HepG2 (cell line): Measurements from ENCODE around the gene SMAD1. TPM values are rescaled to one million over a fixed set of nuclear protein-coding genes. Genes with fewer than 3 reads are reported as not detected.
A peak's percentile ranks its signal among the peaks of the same experiment; 100 is the strongest.

Source experiments
- ATAC-seq: fragments of 200-7000 bp; cut with Tn5 transposase; 3 replicates; pipeline ENCODE4 v1.9.1; 2020; ENCODE audit warnings: mild to moderate bottlenecking, moderate library complexity
- BruUV-seq: library from RNA; stranded (reverse); fragments of 400-500 nt; replicated peaks from 2 replicates; lab custom pipeline; 2021; lab: Mats Ljungman, UMichigan
- CTCF ChIA-PET: fragments of 300-600 bp; formaldehyde crosslinking; extraction: SDS; loops from one replicate; lab custom pipeline; 2021; ENCODE audit warnings: low total read pairs, inconsistent platforms, low intra/inter-chr PET ratio; lab: Yijun Ruan, JAX
- POLR2A ChIA-PET: fragments of 350-600 bp; sonication (Branson Sonifier 250); formaldehyde crosslinking; loops from one replicate; lab custom pipeline; 2020; ENCODE audit warnings: antibody characterized with exemption, inconsistent platforms; lab: Yijun Ruan, JAX
- DNase-seq: peaks from one replicate; pipeline ENCODE4 v3.0.0-alpha.2; 2015; ENCODE audit warnings: low spot score
- FAIRE-seq: peaks from 3 replicates; lab custom pipeline; 2011; peaks lifted over from hg19 to GRCh38; lab: Jason Lieb, UNC
- H2AFZ ChIP-seq: one replicate; pipeline ENCODE4 v1.6.1; 2011; ENCODE audit warnings: low read length, inconsistent platforms
- H3K27ac ChIP-seq: fragments of 300-600 bp; 3 replicates; pipeline ENCODE4 v1.8.0; 2011; ENCODE audit warnings: mixed run types, mild to moderate bottlenecking, mixed read lengths, low read length, inconsistent platforms; ENCODE audit not compliant: insufficient read depth; ENCODE audit errors: extremely low read length
- H3K27me3 ChIP-seq, 2 experiments: fragments of 200-600 bp in 1 of 2; 2 replicates in 1 of 2; 3 replicates in 1 of 2; pipeline versions ENCODE4 v1.6.0 to v1.8.0; 2011; ENCODE audit warnings: low read length in 2 of 2, mild to moderate bottlenecking in 2 of 2, moderate library complexity in 2 of 2, inconsistent platforms in 1 of 2; ENCODE audit not compliant: insufficient read depth in 2 of 2, control insufficient read depth in 1 of 2
- H3K36me3 ChIP-seq, 2 experiments: fragments of 200-600 bp in 1 of 2; replicated peaks in 1 of 2; 2 replicates in 1 of 2; 3 replicates in 1 of 2; pipeline versions ENCODE4 v1.5.1 to v1.8.0; 2011; ENCODE audit warnings: low read length in 2 of 2, inconsistent platforms in 1 of 2; ENCODE audit not compliant: insufficient read depth in 2 of 2, control insufficient read depth in 1 of 2
- H3K4me1 ChIP-seq: 2 replicates; pipeline ENCODE4 v1.5.1; 2012; ENCODE audit warnings: low read length, inconsistent platforms; ENCODE audit not compliant: insufficient read depth
- H3K4me2 ChIP-seq: 2 replicates; pipeline ENCODE4 v1.6.0; 2011; ENCODE audit warnings: low read depth, low read length, inconsistent platforms
- H3K4me3 ChIP-seq, 3 experiments: fragments of 200-600 bp in 1 of 3; sonication (generic), shearing (Covaris generic) in 1 of 3; replicated peaks in 1 of 3; 2 replicates each; pipeline ENCODE4 v1.5.1; 2011 to 2016; ENCODE audit warnings: low read length in 3 of 3, inconsistent platforms in 2 of 3, low read depth in 2 of 3, mild to moderate bottlenecking in 2 of 3, control low read depth in 1 of 3, mixed read lengths in 1 of 3; ENCODE audit not compliant: insufficient read depth in 1 of 3
- H3K79me2 ChIP-seq: one replicate; pipeline ENCODE4 v1.6.1; 2011; ENCODE audit warnings: low read length, inconsistent platforms; ENCODE audit not compliant: insufficient read depth
- H3K9ac ChIP-seq: 2 replicates; pipeline ENCODE4 v1.6.0; 2011; ENCODE audit warnings: mild to moderate bottlenecking, low read depth, low read length, inconsistent platforms; ENCODE audit not compliant: insufficient read depth
- H3K9me3 ChIP-seq: 2 replicates; pipeline ENCODE4 v1.5.1; 2012; ENCODE audit warnings: mild to moderate bottlenecking, low read length
- H4K20me1 ChIP-seq: 2 replicates; pipeline ENCODE4 v1.6.0; 2011; ENCODE audit warnings: inconsistent platforms, mild to moderate bottlenecking, low read length, moderate library complexity; ENCODE audit not compliant: insufficient read depth
- ARNTL ChIP-seq: sonication (generic); formaldehyde crosslinking; IDR thresholded peaks from 2 replicates; pipeline ENCODE4 v1.4.0; 2020; ENCODE audit warnings: mild to moderate bottlenecking, missing genetic modification reagents
- CHCHD3 ChIP-seq: sonication (generic); formaldehyde crosslinking; IDR thresholded peaks from 2 replicates; pipeline ENCODE4 v1.8.0; 2022; ENCODE audit warnings: mild to moderate bottlenecking, missing genetic modification reagents, moderate library complexity
- ETV5 ChIP-seq: IDR thresholded peaks from 2 replicates; pipeline ENCODE4 v1.6.1; 2018; ENCODE audit warnings: missing biosample characterization, missing genetic modification reagents, inconsistent platforms, borderline replicate concordance
- FOSL2 ChIP-seq: sonication (generic); formaldehyde crosslinking; IDR thresholded peaks from 2 replicates; pipeline ENCODE4 v1.4.0; 2020; ENCODE audit warnings: missing genetic modification reagents
- ISX ChIP-seq: sonication (generic); formaldehyde crosslinking; conservative IDR thresholded peaks from 2 replicates; pipeline ENCODE4 v1.5.0; 2020; ENCODE audit warnings: missing genetic modification reagents
- NFATC3 ChIP-seq: sonication (generic); formaldehyde crosslinking; IDR thresholded peaks from 2 replicates; pipeline ENCODE4 v1.5.1; 2020; ENCODE audit warnings: mild to moderate bottlenecking, missing genetic modification reagents
- RBM22 ChIP-seq: fragments of 200-400 bp; formaldehyde crosslinking; optimal IDR thresholded peaks from 2 replicates; pipeline ENCODE3; 2017; ENCODE audit warnings: mild to moderate bottlenecking, low read length, moderate library complexity
- SETDB1 ChIP-seq: sonication (generic); formaldehyde crosslinking; IDR thresholded peaks from 2 replicates; pipeline ENCODE4 v1.5.1; 2020; ENCODE audit warnings: missing genetic modification reagents, mild to moderate bottlenecking, borderline replicate concordance
- SKI ChIP-seq: fragments of 450-650 bp; IDR thresholded peaks from one replicate; pipeline ENCODE4 v1.6.1; 2018; ENCODE audit warnings: mild to moderate bottlenecking; ENCODE audit not compliant: partially characterized antibody
- SMYD3 ChIP-seq: sonication (generic); formaldehyde crosslinking; IDR thresholded peaks from 2 replicates; pipeline ENCODE4 v1.8.1; 2023; ENCODE audit warnings: mild to moderate bottlenecking, missing genetic modification reagents
- SP2 ChIP-seq: sonication (generic); formaldehyde crosslinking; IDR thresholded peaks from 2 replicates; pipeline ENCODE4 v1.5.1; 2020; ENCODE audit warnings: mild to moderate bottlenecking, missing genetic modification reagents
- SPEN ChIP-seq: sonication (generic); formaldehyde crosslinking; IDR thresholded peaks from 2 replicates; pipeline ENCODE4 v1.5.1; 2020; ENCODE audit warnings: low read depth, mild to moderate bottlenecking, missing genetic modification reagents
- SSRP1 ChIP-seq: IDR thresholded peaks from 2 replicates; pipeline ENCODE4 v1.6.1; 2016; ENCODE audit warnings: control low read depth
- ZNF652 ChIP-seq: IDR thresholded peaks from 2 replicates; pipeline ENCODE4 v1.6.1; 2016; ENCODE audit warnings: low read depth, borderline replicate concordance
- WGBS: methylation state at CpG from one replicate; pipeline ENCODE4 v1.1.6; 2017; ENCODE audit warnings: low lambda C conversion rate; 5-methylcytosine and 5-hydroxymethylcytosine counted together
- in situ Hi-C: cut with HindIII; loops from 2 replicates; pipeline ENCODE4 v1.10.0; 2017; ENCODE audit warnings: low pct_unique_long_range_greater_than_20kb; ENCODE audit not compliant: extremely low pct_ligation_motif_present
- intact Hi-C: fragments of 100-400 bp; cut with micrococcal nuclease; formaldehyde crosslinking; loops from one replicate; pipeline ENCODE4 v1.10.0; 2022; ENCODE audit not compliant: unreplicated experiment
- polyA plus RNA-seq, 8 experiments: library from polyadenylated mRNA; depleted of rRNA in 3 of 8; stranded (reverse) in 7 of 8; unstranded in 1 of 8; fragments of >200 nt; fragmentation: Illumina TruSeq in 4 of 8; extraction: Trizol in 4 of 8; gene quantifications; 2 replicates each; pipeline versions ENCODE4 v1.2.1 to v1.2.3, GENCODE V29; 2011 to 2016; ENCODE audit warnings: low read depth in 4 of 8, missing spikeins in 1 of 8, mixed read lengths in 1 of 8; ENCODE audit not compliant: insufficient read depth in 1 of 8
- total RNA-seq, 5 experiments: library from RNA; depleted of rRNA; stranded (reverse); fragments of >200 nt; fragmentation: Illumina TruSeq; extraction: Trizol; gene quantifications; 2 replicates each; pipeline ENCODE4 v1.2.3, GENCODE V29; 2016; ENCODE audit warnings: low read depth in 1 of 5
- TF ChIP-seq, protein P1 (sequence below): sonication (generic); formaldehyde crosslinking; IDR thresholded peaks from 2 replicates; pipeline ENCODE4 v1.5.1; 2020; ENCODE audit warnings: mild to moderate bottlenecking, missing genetic modification reagents
- TF ChIP-seq, protein P2 (sequence below): IDR thresholded peaks from 2 replicates; pipeline ENCODE4 v1.6.1; 2016; ENCODE audit warnings: mild to moderate bottlenecking, missing biosample characterization, missing genetic modification reagents

SMAD1 gene
- total and polyA plus RNA-seq, 2 of the 13 experiments (the other 11 are each of a cell fraction or from before 2014, with no cell fraction given) = 12.7 to 16.6 TPM

GRCh38 chr4:145545538-145546174 is 64.0 kb downstream of the SMAD1 start:
- DNase-seq (no peak), FAIRE-seq (no peak), ATAC-seq (no peak)
- H3K4me3 ChIP-seq = no peak overlapping the region
- in situ Hi-C loops = no loop called here
- no peaks in the 10 kb centered on the region for H3K27me3 ChIP-seq
- H3K27ac ChIP-seq = no peak overlapping the region
- ChIA-PET POLR2A (no interaction called here), CTCF (no interaction called here)
- no peak for TF ChIP-seq ETV5 (CRISPR knock-in tag)
- TF ChIP-seq NFATC3 (CRISPR knock-in tag) = no peak
- TF ChIP-seq FOSL2 (CRISPR knock-in tag) = peak; percentile 22; the same call in 1 of the 2 replicates
- no peak for TF ChIP-seq SPEN
- intact Hi-C loops = no loop called here
- no peaks in the 10 kb centered on the region for H4K20me1 ChIP-seq
- H3K9ac ChIP-seq = no peak overlapping the region
- no TSS peak for BruUV-seq
- peaks cover 3 to 16% of the 10 kb centered on the region in 2 experiments; a peak in 4 of 5 replicates for H3K36me3 ChIP-seq
- H3K4me2 ChIP-seq = no peak overlapping the region
- H3K4me1 ChIP-seq = no peaks in the 10 kb centered on the region
- no peak overlapping the region for H2AFZ ChIP-seq
- H3K79me2 ChIP-seq = no peaks in the 10 kb centered on the region
- no peaks in the 10 kb centered on the region for H3K9me3 ChIP-seq

DNA sequence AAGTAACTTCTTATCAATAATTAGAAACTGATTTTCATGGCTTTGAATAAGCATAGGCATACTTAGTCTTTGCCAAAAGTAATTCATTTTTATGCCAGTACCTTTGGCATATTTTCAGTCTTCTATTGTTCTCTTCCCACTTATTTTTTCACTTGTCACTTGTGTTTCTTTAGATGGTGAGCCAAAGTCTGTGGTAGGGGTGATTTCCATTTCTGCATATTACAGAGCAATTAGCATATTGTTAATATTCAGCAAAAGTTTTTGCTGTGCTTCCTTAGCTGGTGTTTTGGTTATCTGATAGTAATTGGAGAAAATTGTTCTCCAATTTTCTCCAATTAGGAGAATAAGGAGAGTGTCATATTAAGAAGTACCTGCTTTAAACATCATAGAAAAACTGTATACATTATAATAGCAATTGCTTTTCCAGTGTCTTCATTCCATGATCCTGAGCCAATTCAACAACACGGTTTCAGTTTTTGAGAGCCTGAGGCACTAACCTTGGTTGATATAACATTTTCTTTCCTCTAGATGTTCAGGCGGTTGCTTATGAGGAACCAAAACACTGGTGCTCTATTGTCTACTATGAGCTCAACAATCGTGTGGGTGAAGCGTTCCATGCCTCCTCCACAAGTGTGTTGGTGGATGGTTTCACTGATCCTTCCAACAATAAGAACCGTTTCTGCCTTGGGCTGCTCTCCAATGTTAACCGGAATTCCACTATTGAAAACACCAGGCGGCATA is 64.7 kb downstream of the SMAD1 start:
- FAIRE-seq (no peak), DNase-seq (no peak), ATAC-seq (no peak)
- ChIA-PET POLR2A (no interaction called here), CTCF (no interaction called here)
- H3K27ac ChIP-seq = no peak overlapping the region
- H3K4me3 ChIP-seq = no peak overlapping the region
- no peaks in the 10 kb centered on the region for H3K79me2 ChIP-seq
- H3K27me3 ChIP-seq = no peaks in the 10 kb centered on the region
- in situ Hi-C loops = no loop called here
- no peaks in the 10 kb centered on the region for H3K4me1 ChIP-seq
- no peaks in the 10 kb centered on the region for H4K20me1 ChIP-seq
- peaks cover 3 to 16% of the 10 kb centered on the region in 2 experiments; a peak in 4 of 5 replicates for H3K36me3 ChIP-seq
- H3K9ac ChIP-seq = no peak overlapping the region
- no peak overlapping the region for H3K4me2 ChIP-seq
- intact Hi-C loops = no loop called here
- no peak overlapping the region for H2AFZ ChIP-seq
- BruUV-seq = no TSS peak
- 97% methylated on average over 7 of the region's 7 CpGs for WGBS
- H3K9me3 ChIP-seq = no peaks in the 10 kb centered on the region
- TF ChIP-seq ARNTL (no peak), SETDB1 (no peak), SSRP1 (CRISPR knock-in tag) (no peak), SP2 (CRISPR knock-in tag) (no peak), SKI (no peak), ZNF652 (CRISPR knock-in tag) (no peak), CHCHD3 (no peak), ISX (no peak), RBM22 (no peak), SMYD3 (CRISPR knock-in tag) (no peak)
- TF ChIP-seq, protein P1, sequence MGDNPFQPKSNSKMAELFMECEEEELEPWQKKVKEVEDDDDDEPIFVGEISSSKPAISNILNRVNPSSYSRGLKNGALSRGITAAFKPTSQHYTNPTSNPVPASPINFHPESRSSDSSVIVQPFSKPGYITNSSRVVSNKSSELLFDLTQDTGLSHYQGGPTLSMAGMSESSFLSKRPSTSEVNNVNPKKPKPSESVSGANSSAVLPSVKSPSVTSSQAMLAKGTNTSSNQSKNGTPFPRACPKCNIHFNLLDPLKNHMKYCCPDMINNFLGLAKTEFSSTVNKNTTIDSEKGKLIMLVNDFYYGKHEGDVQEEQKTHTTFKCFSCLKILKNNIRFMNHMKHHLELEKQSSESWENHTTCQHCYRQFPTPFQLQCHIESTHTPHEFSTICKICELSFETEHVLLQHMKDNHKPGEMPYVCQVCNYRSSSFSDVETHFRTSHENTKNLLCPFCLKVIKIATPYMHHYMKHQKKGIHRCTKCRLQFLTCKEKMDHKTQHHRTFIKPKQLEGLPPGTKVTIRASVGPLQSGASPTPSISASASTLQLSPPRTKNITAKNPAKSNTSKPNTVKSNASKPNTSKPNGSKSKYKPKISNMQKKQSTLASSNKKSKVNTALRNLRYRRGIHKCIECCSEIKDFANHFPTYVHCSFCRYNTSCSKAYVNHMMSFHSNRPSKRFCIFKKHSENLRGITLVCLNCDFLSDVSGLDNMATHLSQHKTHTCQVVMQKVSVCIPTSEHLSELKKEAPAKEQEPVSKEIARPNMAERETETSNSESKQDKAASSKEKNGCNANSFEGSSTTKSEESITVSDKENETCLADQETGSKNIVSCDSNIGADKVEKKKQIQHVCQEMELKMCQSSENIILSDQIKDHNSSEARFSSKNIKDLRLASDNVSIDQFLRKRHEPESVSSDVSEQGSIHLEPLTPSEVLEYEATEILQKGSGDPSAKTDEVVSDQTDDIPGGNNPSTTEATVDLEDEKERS (CRISPR knock-in tag) = no peak
- TF ChIP-seq, protein P2, sequence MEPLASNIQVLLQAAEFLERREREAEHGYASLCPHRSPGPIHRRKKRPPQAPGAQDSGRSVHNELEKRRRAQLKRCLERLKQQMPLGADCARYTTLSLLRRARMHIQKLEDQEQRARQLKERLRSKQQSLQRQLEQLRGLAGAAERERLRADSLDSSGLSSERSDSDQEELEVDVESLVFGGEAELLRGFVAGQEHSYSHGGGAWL (CRISPR knock-in tag) = no peak
